H1 (cell line): ENCODE results near the gene HPCAL4. TPM values are rescaled to one million over a fixed set of nuclear protein-coding genes. Genes with fewer than 3 reads are reported as not detected.

Experiments
- CTCF ChIA-PET: fragments of 300-600 bp; sonication (Branson Sonifier 250); formaldehyde crosslinking; loops from one replicate; lab custom pipeline; 2021; ENCODE audit not compliant: partially characterized antibody; lab: Charles Lee
- POLR2A ChIA-PET: fragments of 300-600 bp; sonication (Branson Sonifier 250); formaldehyde crosslinking; loops from one replicate; lab custom pipeline; 2021; ENCODE audit warnings: inconsistent platforms; ENCODE audit not compliant: partially characterized antibody; lab: Charles Lee
- DNase-seq, 2 experiments: peaks; one replicate each; pipeline versions ENCODE4 v3.0.0 to v3.0.0-alpha.2; 2010 to 2022; ENCODE audit warnings: low spot score in 2 of 2, low read depth in 1 of 2, mixed read lengths in 1 of 2
- FAIRE-seq: peaks from 2 replicates; lab custom pipeline; 2011; peaks lifted over from hg19 to GRCh38; lab: Jason Lieb, UNC
- H2AFZ ChIP-seq: 2 replicates; pipeline ENCODE4 v1.8.1; 2012; ENCODE audit warnings: low read length, inconsistent platforms
- H2AK5ac ChIP-seq: 2 replicates; pipeline ENCODE4 v1.6.1; 2013; ENCODE audit warnings: low read depth, low read length
- H2BK120ac ChIP-seq: replicated peaks from 2 replicates; pipeline ENCODE3; 2013; ENCODE audit warnings: low read depth, low read length, inconsistent platforms
- H2BK12ac ChIP-seq: 2 replicates; pipeline ENCODE4 v1.6.1; 2013; ENCODE audit warnings: low read depth, low read length
- H2BK15ac ChIP-seq: 2 replicates; pipeline ENCODE4 v1.6.1; 2013; ENCODE audit warnings: low read length
- H2BK20ac ChIP-seq: 2 replicates; pipeline ENCODE4 v1.6.1; 2013; ENCODE audit warnings: low read length
- H2BK5ac ChIP-seq: 2 replicates; pipeline ENCODE4 v1.6.1; 2013; ENCODE audit warnings: low read depth, low read length
- H3K14ac ChIP-seq: 2 replicates; pipeline ENCODE4 v1.6.1; 2013; ENCODE audit warnings: inconsistent platforms; ENCODE audit not compliant: insufficient read length
- H3K18ac ChIP-seq: 2 replicates; pipeline ENCODE4 v1.6.1; 2013; ENCODE audit warnings: low read length; ENCODE audit errors: extremely low read depth
- H3K23ac ChIP-seq: 2 replicates; pipeline ENCODE4 v1.6.1; 2013; ENCODE audit warnings: inconsistent platforms; ENCODE audit not compliant: insufficient read length
- H3K23me2 ChIP-seq: 2 replicates; pipeline ENCODE4 v1.6.1; 2013; ENCODE audit warnings: low read depth, low read length
- H3K27ac ChIP-seq: 2 replicates; pipeline ENCODE4 v1.6.1; 2011; ENCODE audit warnings: low read depth, low read length, inconsistent platforms
- H3K27me3 ChIP-seq, 4 experiments: replicated peaks in 1 of 4; 1 replicate in 1 of 4; 2 replicates in 3 of 4; pipeline versions ENCODE4 v1.6.1 to v1.8.1; 2011 to 2013; ENCODE audit warnings: low read length in 3 of 4, mild to moderate bottlenecking in 3 of 4, inconsistent platforms in 2 of 4, mixed read lengths in 2 of 4, moderate library complexity in 1 of 4; ENCODE audit not compliant: control insufficient read depth in 3 of 4, insufficient read depth in 3 of 4; ENCODE audit errors: extremely low read depth in 1 of 4
- H3K36me3 ChIP-seq, 4 experiments: 2 replicates each; pipeline versions ENCODE4 v1.6.1 to v1.8.1; 2011 to 2013; ENCODE audit warnings: mild to moderate bottlenecking in 4 of 4, low read length in 3 of 4, moderate library complexity in 2 of 4, control low read depth in 1 of 4, inconsistent platforms in 1 of 4; ENCODE audit not compliant: insufficient read depth in 4 of 4, control insufficient read depth in 2 of 4
- H3K4ac ChIP-seq: replicated peaks from 2 replicates; pipeline ENCODE3; 2013; ENCODE audit warnings: low read length, low read depth, mixed read lengths, inconsistent platforms; ENCODE audit not compliant: insufficient read length
- H3K4me1 ChIP-seq, 4 experiments: replicated peaks in 1 of 4; 1 replicate in 1 of 4; 2 replicates in 3 of 4; pipeline versions ENCODE4 v1.6.1 to v1.8.1; 2011 to 2013; ENCODE audit warnings: low read length in 3 of 4, inconsistent platforms in 2 of 4, mixed read lengths in 1 of 4; ENCODE audit not compliant: insufficient read depth in 4 of 4, control insufficient read depth in 3 of 4
- H3K4me2 ChIP-seq, 2 experiments: 2 replicates each; pipeline versions ENCODE4 v1.6.1 to v1.8.1; 2011 to 2013; ENCODE audit warnings: low read depth in 2 of 2, low read length in 2 of 2, control low read depth in 1 of 2, inconsistent platforms in 1 of 2, mild to moderate bottlenecking in 1 of 2; ENCODE audit not compliant: insufficient read depth in 1 of 2
- H3K4me3 ChIP-seq, 4 experiments: fragments of 200-600, 300-600 bp in 1 of 4; sonication (generic), shearing (Covaris generic), sonication (Bioruptor Twin) in 1 of 4; 2 replicates each; pipeline versions ENCODE4 v1.5.1 to v1.8.1; 2011 to 2016; ENCODE audit warnings: low read length in 4 of 4, low read depth in 3 of 4, control low read depth in 2 of 4, inconsistent platforms in 2 of 4, mild to moderate bottlenecking in 2 of 4, mixed read lengths in 1 of 4, moderate library complexity in 1 of 4; ENCODE audit not compliant: insufficient read depth in 2 of 4; ENCODE audit errors: extremely low read depth in 1 of 4
- H3K56ac ChIP-seq: replicated peaks from 2 replicates; pipeline ENCODE3; 2013; ENCODE audit warnings: low read depth, mild to moderate bottlenecking, mixed read lengths, low read length, inconsistent platforms; ENCODE audit not compliant: insufficient read length
- H3K79me1 ChIP-seq: 2 replicates; pipeline ENCODE4 v1.6.1; 2013; ENCODE audit warnings: low read depth, low read length, control low read depth
- H3K79me2 ChIP-seq, 2 experiments: 2 replicates each; pipeline versions ENCODE4 v1.6.1 to v1.8.1; 2012 to 2013; ENCODE audit warnings: low read length in 2 of 2, mild to moderate bottlenecking in 2 of 2, inconsistent platforms in 1 of 2; ENCODE audit not compliant: insufficient read depth in 2 of 2, control insufficient read depth in 1 of 2
- H3K9ac ChIP-seq, 4 experiments: replicated peaks in 1 of 4; 1 replicate in 1 of 4; 2 replicates in 3 of 4; pipeline versions ENCODE4 v1.6.1 to v1.8.1; 2011 to 2013; ENCODE audit warnings: low read depth in 3 of 4, low read length in 3 of 4, control low read depth in 2 of 4, mild to moderate bottlenecking in 2 of 4, moderate library complexity in 2 of 4, inconsistent platforms in 1 of 4; ENCODE audit errors: extremely low read depth in 1 of 4
- H3K9me3 ChIP-seq, 2 experiments: 2 replicates each; pipeline versions ENCODE4 v1.6.1 to v1.8.1; 2012 to 2013; ENCODE audit warnings: mild to moderate bottlenecking in 2 of 2, moderate library complexity in 2 of 2, control low read depth in 1 of 2, inconsistent platforms in 1 of 2, low read depth in 1 of 2, low read length in 1 of 2, mixed read lengths in 1 of 2; ENCODE audit not compliant: insufficient read depth in 2 of 2
- H4K20me1 ChIP-seq, 2 experiments: replicated peaks in 1 of 2; 2 replicates each; pipeline versions ENCODE3 to v1.8.1; 2011 to 2013; ENCODE audit warnings: inconsistent platforms in 2 of 2, low read length in 2 of 2, mild to moderate bottlenecking in 1 of 2; ENCODE audit not compliant: insufficient read depth in 2 of 2, control insufficient read depth in 1 of 2
- H4K5ac ChIP-seq: 2 replicates; pipeline ENCODE4 v1.6.1; 2013; ENCODE audit warnings: low read length, low read depth, mixed read lengths, inconsistent platforms; ENCODE audit not compliant: insufficient read length
- H4K8ac ChIP-seq: 2 replicates; pipeline ENCODE4 v1.8.0; 2013; ENCODE audit warnings: mild to moderate bottlenecking, moderate library complexity, low read length, inconsistent platforms; ENCODE audit not compliant: insufficient read depth; ENCODE audit errors: extremely low read depth
- H4K91ac ChIP-seq: replicated peaks from 2 replicates; pipeline ENCODE3; 2013; ENCODE audit warnings: low read length, mixed read lengths, inconsistent platforms; ENCODE audit not compliant: insufficient read length
- CREB1 ChIP-seq: IDR thresholded peaks from 2 replicates; pipeline ENCODE4 v1.6.1; 2012; ENCODE audit warnings: inconsistent platforms
- FOSL1 ChIP-seq: IDR thresholded peaks from 2 replicates; pipeline ENCODE4 v1.6.1; 2011; ENCODE audit warnings: mild to moderate bottlenecking, low read depth, low read length, moderate library complexity; ENCODE audit not compliant: insufficient read depth
- RAD21 ChIP-seq, 2 experiments: IDR thresholded peaks in 1 of 2; conservative IDR thresholded peaks in 1 of 2; 2 replicates each; pipeline ENCODE4 v1.6.1; 2011; ENCODE audit warnings: low read depth in 2 of 2, low read length in 2 of 2, improper control_type of control experiment in 1 of 2, inconsistent platforms in 1 of 2, mild to moderate bottlenecking in 1 of 2, moderate library complexity in 1 of 2
- RXRA ChIP-seq: IDR thresholded peaks from 2 replicates; pipeline ENCODE4 v1.6.1; 2011; ENCODE audit warnings: low read depth, mild to moderate bottlenecking, low read length, moderate library complexity; ENCODE audit not compliant: insufficient read depth
- SP2 ChIP-seq: IDR thresholded peaks from 2 replicates; pipeline ENCODE4 v1.6.1; 2012; ENCODE audit warnings: mild to moderate bottlenecking, low read length, inconsistent platforms
- TAF1 ChIP-seq: IDR thresholded peaks from 2 replicates; pipeline ENCODE4 v1.6.1; 2011; ENCODE audit warnings: mild to moderate bottlenecking, low read depth, low read length
- WGBS, 2 experiments: shearing (Covaris generic) in 1 of 2; methylation state at CpG; one replicate each; pipeline versions ENCODE4 v1.1.6 to v1.1.7; 2013 to 2015; ENCODE audit warnings: low lambda C conversion rate in 2 of 2, mixed read lengths in 2 of 2, inconsistent platforms in 1 of 2, low coverage in 1 of 2, missing lambda C conversion rate in 1 of 2; ENCODE audit not compliant: insufficient replicate concordance in 2 of 2, insufficient coverage in 1 of 2, insufficient read length in 1 of 2; ENCODE audit errors: extremely low coverage in 1 of 2, missing lambda C conversion rate in 1 of 2; 5-methylcytosine and 5-hydroxymethylcytosine counted together
- polyA plus RNA-seq, 7 experiments: library from polyadenylated mRNA; depleted of rRNA in 3 of 7; stranded (reverse) in 5 of 7; unstranded in 2 of 7; fragments of >200 nt in 5 of 7; fragments of 200-250 nt in 2 of 7; gene quantifications; 1 replicate in 5 of 7; 2 replicates in 1 of 7; 4 replicates in 1 of 7; pipeline versions ENCODE4 v1.2.1 to v1.2.3, GENCODE V29; 2011 to 2013; ENCODE audit warnings: missing spikeins in 2 of 7, mixed read lengths in 2 of 7
- total RNA-seq: library from RNA; stranded (reverse); fragmentation: NEBNext Ultra II Directional; extraction: Animal tissue kit (Norgen Biotek cat#: 25700); gene quantifications from 2 replicates; pipeline ENCODE4 v1.2.1, GENCODE V29; 2021
- TF ChIP-seq, protein P1 (sequence below), 3 experiments: IDR thresholded peaks; 1 replicate in 2 of 3; 2 replicates in 1 of 3; pipeline versions ENCODE4 v1.5.1 to v1.6.1; 2011; ENCODE audit warnings: low read length in 3 of 3, mild to moderate bottlenecking in 3 of 3, inconsistent platforms in 2 of 3, low read depth in 1 of 3, moderate library complexity in 1 of 3; ENCODE audit not compliant: insufficient read depth in 1 of 3; ENCODE audit errors: control extremely low read depth in 1 of 3

HPCAL4 gene
- total and polyA plus RNA-seq, 2 of the 8 experiments (the other 6 are each of a cell fraction or from before 2014, with no cell fraction given), result 0.54 to 0.74 TPM

DNA sequence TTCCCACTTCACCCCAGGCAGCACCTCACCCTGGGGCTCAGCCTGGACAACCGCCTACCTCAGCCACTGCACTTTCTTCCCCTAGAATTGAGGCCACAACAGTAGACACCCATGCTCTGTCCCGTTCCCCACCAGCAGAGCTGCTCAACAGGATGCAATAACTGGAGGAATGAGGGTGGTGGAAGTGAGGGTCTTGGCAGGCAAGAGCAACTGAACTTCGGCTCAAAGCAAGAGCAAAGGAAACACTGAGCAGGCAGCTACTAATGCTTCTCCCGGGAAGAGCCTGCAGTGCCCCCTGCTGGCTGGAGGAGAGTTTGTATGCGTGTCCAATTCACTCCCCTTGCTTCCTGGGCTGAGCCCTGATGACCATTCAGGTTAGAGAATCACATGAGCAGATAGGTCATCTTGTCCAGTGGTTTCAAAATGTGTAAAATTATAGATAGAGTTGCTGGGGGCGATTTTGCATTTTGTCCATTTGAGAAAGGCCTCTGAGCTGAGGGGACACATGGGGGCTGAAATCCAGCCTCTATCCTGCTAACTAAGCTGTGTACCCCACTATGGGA, 33.2 kb downstream of the HPCAL4 start:
- 25% methylated on average over 6 of the region's 6 CpGs; no CpG with 5 or more reads in 1 of the 2 experiments for WGBS, 2 experiments
- H3K9me3 ChIP-seq, result no peaks in the 10 kb centered on the region
- 0 out of 2 replicates have a peak overlapping the region, but pooled peaks have one; percentile 44 for H2BK5ac ChIP-seq
- no peak overlapping the region for H4K5ac ChIP-seq
- peak; percentile 39 for FAIRE-seq
- H4K20me1 ChIP-seq, result peaks cover 0 to 2% of the 10 kb centered on the region in 2 experiments
- H2AK5ac ChIP-seq, result no peak overlapping the region
- H3K4ac ChIP-seq, result no peak overlapping the region
- peak overlapping the region; percentile 86; the same call in 1 of the 2 replicates for H4K8ac ChIP-seq
- no peak overlapping the region for H2BK120ac ChIP-seq
- H3K18ac ChIP-seq, result peak overlapping the region; percentile 97; the same call in 1 of the 2 replicates
- peaks cover 0 to 43% (median 18%) of the 10 kb centered on the region in 4 experiments; a peak in 4 of 7 replicates for H3K27me3 ChIP-seq
- no peaks in the 10 kb centered on the region for H3K79me1 ChIP-seq
- H3K27ac ChIP-seq, result no peak overlapping the region
- H2BK20ac ChIP-seq, result no peak overlapping the region
- POLR2A ChIA-PET, result interaction anchor here (0.8 to 2.8 kb wide), 6 partner anchors 11 to 84 kb away, joined by 3 to 11 read pairs (median 3); partner anchors contain the start of gene HEYL
- H4K91ac ChIP-seq, result peak overlapping the region; percentile 26
- no peak overlapping the region for H3K9ac ChIP-seq
- peak; percentile 44 to 82 for DNase-seq
- TF ChIP-seq TAF1 (0 out of 2 replicates have a peak, but pooled peaks have one; percentile 25), SP2 (peak; percentile 37; the same call in 1 of the 2 replicates), RAD21 (IDR thresholded peaks at IDR 0.05 in 1 of 2, conservative IDR thresholded peaks at IDR 0.05 in 1 of 2; ENCODE audit: low read depth in 2 of 2, low read length in 2 of 2) (peak; percentile 71 to 79), CREB1 (peak; percentile 64), FOSL1 (no peak), RXRA (no peak)
- TF ChIP-seq, protein P1, sequence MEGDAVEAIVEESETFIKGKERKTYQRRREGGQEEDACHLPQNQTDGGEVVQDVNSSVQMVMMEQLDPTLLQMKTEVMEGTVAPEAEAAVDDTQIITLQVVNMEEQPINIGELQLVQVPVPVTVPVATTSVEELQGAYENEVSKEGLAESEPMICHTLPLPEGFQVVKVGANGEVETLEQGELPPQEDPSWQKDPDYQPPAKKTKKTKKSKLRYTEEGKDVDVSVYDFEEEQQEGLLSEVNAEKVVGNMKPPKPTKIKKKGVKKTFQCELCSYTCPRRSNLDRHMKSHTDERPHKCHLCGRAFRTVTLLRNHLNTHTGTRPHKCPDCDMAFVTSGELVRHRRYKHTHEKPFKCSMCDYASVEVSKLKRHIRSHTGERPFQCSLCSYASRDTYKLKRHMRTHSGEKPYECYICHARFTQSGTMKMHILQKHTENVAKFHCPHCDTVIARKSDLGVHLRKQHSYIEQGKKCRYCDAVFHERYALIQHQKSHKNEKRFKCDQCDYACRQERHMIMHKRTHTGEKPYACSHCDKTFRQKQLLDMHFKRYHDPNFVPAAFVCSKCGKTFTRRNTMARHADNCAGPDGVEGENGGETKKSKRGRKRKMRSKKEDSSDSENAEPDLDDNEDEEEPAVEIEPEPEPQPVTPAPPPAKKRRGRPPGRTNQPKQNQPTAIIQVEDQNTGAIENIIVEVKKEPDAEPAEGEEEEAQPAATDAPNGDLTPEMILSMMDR (IDR thresholded peaks at IDR 0.05; ENCODE audit: control extremely low read depth in 1 of 3, insufficient read depth in 1 of 3, low read depth in 1 of 3, low read length in 3 of 3), result peak; percentile 80 to 98 (median 92)
- H3K56ac ChIP-seq, result no peak overlapping the region
- H3K4me3 ChIP-seq, result no peak overlapping the region
- H2AFZ ChIP-seq, result peak overlapping the region; percentile 100
- no peaks in the 10 kb centered on the region for H3K79me2 ChIP-seq
- H3K4me1 ChIP-seq, result no peaks in the 10 kb centered on the region
- H3K4me2 ChIP-seq, result peak overlapping the region in 1 of 2 experiments; percentile 44; a peak in 1 of 4 replicates
- peak overlapping the region; percentile 87; the same call in 1 of the 2 replicates for H2BK12ac ChIP-seq
- no peak overlapping the region for H3K23ac ChIP-seq
- no peak overlapping the region for H3K14ac ChIP-seq
- peak overlapping the region; percentile 89; the same call in 1 of the 2 replicates for H2BK15ac ChIP-seq
- H3K36me3 ChIP-seq, result no peaks in the 10 kb centered on the region
- CTCF ChIA-PET, result interaction anchor here (0.5 to 17.8 kb wide), 50 partner anchors 10 to 1456 kb away, joined by 3 to 469 read pairs (median 4); partner anchors contain the start of genes HEYL, HPCAL4, NT5C1A and PPIE
- H3K23me2 ChIP-seq, result no peaks in the 10 kb centered on the region
